GM23338 (cell line): ENCODE results near the gene MTA3. TPM values are rescaled to one million over a fixed set of nuclear protein-coding genes. Genes with fewer than 3 reads are reported as not detected.
"Not testable (repeated sequence)": the region's sequence is repeated elsewhere in the genome, so short reads cannot be mapped to it uniquely, and the experiment has no call there.

Source experiments
- ATAC-seq: fragments of 200-7000 bp; cut with Tn5 transposase; 3 replicates; pipeline ENCODE4 v1.9.1; 2020
- DNase-seq: peaks from one replicate; pipeline ENCODE4 v3.0.0-alpha.2; 2015; ENCODE audit warnings: low spot score
- H2AFZ ChIP-seq: fragments of 200-600 bp; sonication (generic); 2 replicates; pipeline ENCODE4 v1.8.0; 2016; ENCODE audit warnings: antibody characterized with exemption, mild to moderate bottlenecking, moderate library complexity
- H3F3A ChIP-seq: fragments of 200-600 bp; sonication (generic); replicated peaks from 2 replicates; pipeline ENCODE4 v1.8.0; 2017; ENCODE audit warnings: antibody characterized with exemption, mixed run types, low read depth
- H3K27ac ChIP-seq: fragments of 200-600 bp; sonication (generic); 2 replicates; pipeline ENCODE4 v1.6.1; 2016; ENCODE audit warnings: low read depth
- H3K27me3 ChIP-seq: fragments of 200-600 bp; sonication (generic); 2 replicates; pipeline ENCODE4 v1.8.0; 2016; ENCODE audit warnings: mild to moderate bottlenecking, mixed run types, moderate library complexity; ENCODE audit not compliant: insufficient read depth
- H3K36me3 ChIP-seq: fragments of 200-600 bp; sonication (generic); 2 replicates; pipeline ENCODE4 v1.8.0; 2016; ENCODE audit warnings: mild to moderate bottlenecking; ENCODE audit not compliant: insufficient read depth
- H3K4me1 ChIP-seq: fragments of 200-600 bp; sonication (generic); 2 replicates; pipeline ENCODE4 v1.8.0; 2016; ENCODE audit warnings: mild to moderate bottlenecking, moderate library complexity; ENCODE audit not compliant: insufficient read depth
- H3K4me2 ChIP-seq: fragments of 200-600 bp; sonication (generic); 2 replicates; pipeline ENCODE4 v1.7.1; 2017; ENCODE audit warnings: mixed run types
- H3K4me3 ChIP-seq: fragments of 200-600 bp; sonication (generic); 2 replicates; pipeline ENCODE4 v1.6.1; 2016; ENCODE audit warnings: mixed run types
- H3K79me2 ChIP-seq: fragments of 200-600 bp; sonication (generic); replicated peaks from 2 replicates; pipeline ENCODE4 v1.8.0; 2017; ENCODE audit warnings: mild to moderate bottlenecking; ENCODE audit not compliant: insufficient read depth
- H3K9me2 ChIP-seq: fragments of 200-600 bp; sonication (generic); 2 replicates; pipeline ENCODE4 v1.8.0; 2017; ENCODE audit not compliant: insufficient read depth
- H4K20me1 ChIP-seq: fragments of 200-600 bp; sonication (generic); replicated peaks from 2 replicates; pipeline ENCODE4 v1.8.0; 2017; ENCODE audit warnings: mild to moderate bottlenecking; ENCODE audit not compliant: insufficient read depth
- H3K27ac Mint-ChIP-seq: 2 replicates; pipeline ENCODE4 v1.8.0; 2020; ENCODE audit warnings: inconsistent platforms, mild to moderate bottlenecking, moderate library complexity, mixed read lengths
- H3K27me3 Mint-ChIP-seq: 3 replicates; pipeline ENCODE4 v1.8.0; 2022; ENCODE audit warnings: low read depth, mild to moderate bottlenecking, moderate library complexity, mixed read lengths, inconsistent platforms; ENCODE audit not compliant: insufficient read depth, poor library complexity
- H3K36me3 Mint-ChIP-seq: 3 replicates; pipeline ENCODE4 v1.8.0; 2021; ENCODE audit warnings: low read depth, mild to moderate bottlenecking, inconsistent platforms, moderate library complexity, mixed read lengths
- H3K4me1 Mint-ChIP-seq: 3 replicates; pipeline ENCODE4 v1.8.0; 2020; ENCODE audit warnings: mild to moderate bottlenecking, inconsistent platforms, mixed read lengths
- H3K4me3 Mint-ChIP-seq: 3 replicates; pipeline ENCODE4 v1.8.0; 2021; ENCODE audit warnings: moderate library complexity, mild to moderate bottlenecking, inconsistent platforms, mixed read lengths
- H3K9me3 Mint-ChIP-seq: 3 replicates; pipeline ENCODE4 v1.8.0; 2020; ENCODE audit warnings: moderate library complexity, mild to moderate bottlenecking, inconsistent platforms, mixed read lengths
- CREB1 ChIP-seq: fragments of 250-450 bp; sonication (Bioruptor Pico); IDR thresholded peaks from 2 replicates; pipeline ENCODE4 v1.5.0; 2020; ENCODE audit warnings: low read depth, mild to moderate bottlenecking, moderate library complexity
- ETS1 ChIP-seq: IDR thresholded peaks from 2 replicates; pipeline ENCODE4 v1.6.1; 2016; ENCODE audit warnings: antibody characterized with exemption
- NANOG ChIP-seq: IDR thresholded peaks from 2 replicates; pipeline ENCODE4 v1.6.1; 2016; ENCODE audit warnings: antibody characterized with exemption, borderline replicate concordance
- REST ChIP-seq: IDR thresholded peaks from one replicate; pipeline ENCODE4 v1.6.1; 2018; ENCODE audit warnings: antibody characterized with exemption; ENCODE audit not compliant: unreplicated experiment
- STAT1 ChIP-seq: IDR thresholded peaks from one replicate; pipeline ENCODE4 v1.6.1; 2016; ENCODE audit warnings: antibody characterized with exemption; ENCODE audit not compliant: unreplicated experiment
- ZNF114 ChIP-seq: fragments of 250-450 bp; sonication (Bioruptor Pico); IDR thresholded peaks from 2 replicates; pipeline ENCODE4 v1.5.0; 2020; ENCODE audit warnings: mild to moderate bottlenecking, moderate library complexity
- ZNF331 ChIP-seq: fragments of 250-450 bp; sonication (Bioruptor Pico); IDR thresholded peaks from 2 replicates; pipeline ENCODE4 v1.5.0; 2020; ENCODE audit warnings: low read depth, mild to moderate bottlenecking, moderate library complexity
- ZNF462 ChIP-seq: fragments of 250-450 bp; sonication (Bioruptor Pico); IDR thresholded peaks from 2 replicates; pipeline ENCODE4 v1.5.0; 2020; ENCODE audit warnings: mild to moderate bottlenecking, moderate library complexity
- polyA plus RNA-seq: library from polyadenylated mRNA; unstranded; fragments of >200 nt; fragmentation: Nextera tagmentation; extraction: Ambion mirVana; gene quantifications from 2 replicates; pipeline ENCODE4 v1.2.1, GENCODE V29; 2016
- total RNA-seq: library from RNA; depleted of rRNA; stranded (reverse); fragments of >200 nt; shearing (Covaris generic); gene quantifications from 2 replicates; pipeline ENCODE4 v1.2.3, GENCODE V29; 2014

Gene MTA3
- total and polyA plus RNA-seq, 2 experiments from 2014 or later, result 162 to 208 TPM

GRCh38 chr2:42726680-42727079, 158.2 kb downstream of the MTA3 start:
- no peak overlapping the region for H2AFZ ChIP-seq
- H3K9me2 ChIP-seq, result no peaks in the 10 kb centered on the region; the same call in 1 of the 2 replicates
- TF ChIP-seq ZNF462 (CRISPR knock-in tag), result no peak
- TF ChIP-seq REST, result no peak
- TF ChIP-seq ETS1, result no peak
- TF ChIP-seq ZNF114, result no peak
- TF ChIP-seq STAT1, result no peak
- TF ChIP-seq ZNF331 (CRISPR knock-in tag), result no peak
- no peak for TF ChIP-seq CREB1 (CRISPR knock-in tag)
- TF ChIP-seq NANOG, result no peak
- H3K4me1 ChIP-seq, result peaks cover 17% of the 10 kb centered on the region; the same call in 1 of the 2 replicates
- H3K27ac ChIP-seq, result no peak overlapping the region
- peaks cover 19% of the 10 kb centered on the region for H3K36me3 Mint-ChIP-seq
- H3K4me2 ChIP-seq, result no peak overlapping the region
- H3K36me3 ChIP-seq, result no peaks in the 10 kb centered on the region; the same call in 1 of the 2 replicates
- H3K4me3 ChIP-seq, result no peak overlapping the region
- H3K79me2 ChIP-seq, result no peaks in the 10 kb centered on the region
- peaks cover 14% of the 10 kb centered on the region for H3K4me1 Mint-ChIP-seq
- H3F3A ChIP-seq, result no peaks in the 10 kb centered on the region
- no peak overlapping the region for H3K4me3 Mint-ChIP-seq
- no peaks in the 10 kb centered on the region for H3K27me3 ChIP-seq
- no peaks in the 10 kb centered on the region for H4K20me1 ChIP-seq
- ATAC-seq, result no peak
- H3K27me3 Mint-ChIP-seq, result no peaks in the 10 kb centered on the region
- peaks cover 13% of the 10 kb centered on the region for H3K9me3 Mint-ChIP-seq
- H3K27ac Mint-ChIP-seq, result no peak overlapping the region
- DNase-seq, result no peak

GRCh38 chr2:42731316-42731715, 162.9 kb downstream of the MTA3 start:
- not testable (repeated sequence) for ATAC-seq, H3K4me2 ChIP-seq, H3K27ac ChIP-seq, H3F3A ChIP-seq, H2AFZ ChIP-seq, H3K4me1 ChIP-seq, H3K4me1 Mint-ChIP-seq, H3K9me2 ChIP-seq, H3K36me3 ChIP-seq, H3K27ac Mint-ChIP-seq, H3K4me3 Mint-ChIP-seq, H4K20me1 ChIP-seq, DNase-seq, H3K27me3 Mint-ChIP-seq, H3K27me3 ChIP-seq, H3K79me2 ChIP-seq, H3K4me3 ChIP-seq
- peaks cover 49% of the 10 kb centered on the region for H3K36me3 Mint-ChIP-seq
- H3K9me3 Mint-ChIP-seq, result peaks cover 23% of the 10 kb centered on the region
